Tibial nerve (tissue), 4 donors: ENCODE measurements around the gene DCTN3.

Experiments used
- CTCF ChIP-seq, 5 experiments: fragments of 200-600 bp in 3 of 5; fragments of 450-650 bp in 2 of 5; sonication (generic) in 3 of 5; IDR thresholded peaks; one replicate each; pipeline ENCODE4 v1.5.1; 2016 to 2019; ENCODE audit warnings: antibody characterized with exemption in 5 of 5, mild to moderate bottlenecking in 3 of 5, moderate library complexity in 2 of 5
- EP300 ChIP-seq, 2 donors: sonication (generic); formaldehyde crosslinking; IDR thresholded peaks; one replicate each; pipeline ENCODE4 v1.6.1; 2017; ENCODE audit warnings: antibody characterized with exemption in 2 of 2, mild to moderate bottlenecking in 1 of 2
- POLR2A ChIP-seq, 2 donors: fragments of 450-650 bp; IDR thresholded peaks; one replicate each; pipeline ENCODE4 v1.6.1; 2017; ENCODE audit warnings: antibody characterized with exemption in 2 of 2, mild to moderate bottlenecking in 2 of 2, moderate library complexity in 2 of 2

GRCh38 chr9:34628656-34629490 is 8.6 kb upstream of the DCTN3 start, which contains the start of gene ARID3C:
- peak in 1 of 5 experiments; percentile 4 for TF ChIP-seq CTCF (IDR thresholded peaks at IDR 0.05)
- TF ChIP-seq POLR2A (IDR thresholded peaks at IDR 0.05) = no peak
- TF ChIP-seq EP300 (IDR thresholded peaks at IDR 0.05) = no peak
